HCT116 (cell line): ENCODE data around the gene ENPP5. TPM values are rescaled to one million over a fixed set of nuclear protein-coding genes. Genes with fewer than 3 reads are reported as not detected.

Experiments
- ATAC-seq: fragments of 200-7000 bp; cut with Tn5 transposase; 2 replicates; pipeline ENCODE4 v1.9.1; 2020; ENCODE audit warnings: mild to moderate bottlenecking, moderate library complexity
- BruUV-seq: library from RNA; stranded (reverse); fragments of 400-500 nt; replicated peaks from 2 replicates; lab custom pipeline; 2021; lab: Mats Ljungman, UMichigan
- CTCF ChIA-PET: fragments of 300-600 bp; sonication (Branson Sonifier 250); formaldehyde crosslinking; loops from one replicate; lab custom pipeline; 2021; ENCODE audit warnings: antibody characterized with exemption; lab: Charles Lee
- POLR2A ChIA-PET: fragments of 300-600, 350-600 bp; sonication (Branson Sonifier 250); formaldehyde crosslinking; loops from one replicate; lab custom pipeline; 2021; ENCODE audit warnings: antibody characterized with exemption; lab: Charles Lee
- RAD21 ChIA-PET, 2 experiments: fragments of 300-600 bp; sonication (Branson Sonifier 250); formaldehyde crosslinking; loops; one replicate each; lab custom pipeline; 2023; ENCODE audit warnings: low total read pairs in 2 of 2; ENCODE audit not compliant: uncharacterized antibody in 2 of 2, unreplicated experiment in 2 of 2, low non-redundant PET in 1 of 2; lab: Charles Lee
- DNase-seq: peaks from one replicate; pipeline ENCODE4 v3.0.0-alpha.2; 2010; ENCODE audit warnings: low read depth, low spot score
- H2AFZ ChIP-seq: fragments of 200-600 bp; shearing (Covaris generic), sonication (generic); 2 replicates; pipeline ENCODE4 v1.6.1; 2017; ENCODE audit warnings: low read depth, mixed run types, mixed read lengths, antibody characterized with exemption, low read length; ENCODE audit not compliant: poor library complexity, severe bottlenecking
- H3K27ac ChIP-seq: 2 replicates; pipeline ENCODE4 v1.5.1; 2012; ENCODE audit warnings: low read depth, low read length
- H3K27me3 ChIP-seq: fragments of 200-600 bp; sonication (generic); 2 replicates; pipeline ENCODE4 v1.6.1; 2016; ENCODE audit warnings: mixed run types, low read length, mixed read lengths; ENCODE audit not compliant: insufficient read depth
- H3K36me3 ChIP-seq, 2 experiments: fragments of 200-500 bp in 1 of 2; fragments of 200-600 bp in 1 of 2; sonication (Bioruptor generic) in 1 of 2; sonication (generic) in 1 of 2; 2 replicates each; pipeline versions ENCODE4 v1.5.1 to v1.6.1; 2014 to 2016; ENCODE audit warnings: low read length in 2 of 2, inconsistent platforms in 1 of 2, mixed read lengths in 1 of 2, mixed run types in 1 of 2; ENCODE audit not compliant: insufficient read depth in 2 of 2, control insufficient read depth in 1 of 2
- H3K4me1 ChIP-seq, 2 experiments: fragments of 200-600 bp in 1 of 2; sonication (generic) in 1 of 2; 2 replicates each; pipeline versions ENCODE4 v1.5.1 to v1.6.1; 2012 to 2017; ENCODE audit warnings: low read length in 2 of 2, inconsistent platforms in 1 of 2, mild to moderate bottlenecking in 1 of 2, mixed read lengths in 1 of 2, mixed run types in 1 of 2, moderate library complexity in 1 of 2; ENCODE audit not compliant: insufficient read depth in 2 of 2, control insufficient read depth in 1 of 2
- H3K4me2 ChIP-seq: fragments of 200-600 bp; sonication (generic); 2 replicates; pipeline ENCODE4 v1.6.1; 2017; ENCODE audit warnings: mixed run types, low read length, mixed read lengths
- H3K4me3 ChIP-seq, 2 experiments: fragments of 200-600 bp in 1 of 2; sonication (generic) in 1 of 2; replicated peaks in 1 of 2; 2 replicates each; pipeline ENCODE4 v1.5.1; 2011 to 2016; ENCODE audit warnings: low read length in 2 of 2, control low read depth in 1 of 2, low read depth in 1 of 2, mild to moderate bottlenecking in 1 of 2, mixed read lengths in 1 of 2, mixed run types in 1 of 2
- H3K79me2 ChIP-seq: fragments of 200-600 bp; sonication (generic); 2 replicates; pipeline ENCODE4 v1.6.1; 2017; ENCODE audit warnings: mild to moderate bottlenecking, mixed run types, low read length, moderate library complexity, mixed read lengths; ENCODE audit not compliant: insufficient read depth
- H3K9ac ChIP-seq: fragments of 200-600 bp; sonication (generic); 2 replicates; pipeline ENCODE4 v1.6.1; 2016; ENCODE audit warnings: low read length, mixed read lengths
- H3K9me2 ChIP-seq: fragments of 200-600 bp; sonication (generic), shearing (Covaris generic); 2 replicates; pipeline ENCODE4 v1.6.1; 2017; ENCODE audit warnings: mixed run types, mild to moderate bottlenecking, moderate library complexity; ENCODE audit not compliant: insufficient read depth
- H3K9me3 ChIP-seq, 2 experiments: fragments of 200-500 bp in 1 of 2; fragments of 200-600 bp in 1 of 2; sonication (Bioruptor generic) in 1 of 2; sonication (generic) in 1 of 2; 2 replicates each; pipeline ENCODE4 v1.6.1; 2014 to 2017; ENCODE audit warnings: low read length in 2 of 2, mixed read lengths in 2 of 2, inconsistent platforms in 1 of 2, low read depth in 1 of 2, mild to moderate bottlenecking in 1 of 2, mixed run types in 1 of 2, moderate library complexity in 1 of 2; ENCODE audit not compliant: control insufficient read depth in 1 of 2, insufficient read depth in 1 of 2
- H4K20me1 ChIP-seq: fragments of 200-600 bp; sonication (generic), shearing (Covaris generic); 2 replicates; pipeline ENCODE4 v1.6.1; 2017; ENCODE audit warnings: mixed run types, mild to moderate bottlenecking, moderate library complexity; ENCODE audit not compliant: insufficient read depth
- EGR1 ChIP-seq: IDR thresholded peaks from 2 replicates; pipeline ENCODE4 v1.6.1; 2012; ENCODE audit warnings: low read depth
- RAD21 ChIP-seq: IDR thresholded peaks from 2 replicates; pipeline ENCODE4 v1.6.1; 2012; ENCODE audit warnings: low read depth, mild to moderate bottlenecking
- SIN3A ChIP-seq: IDR thresholded peaks from 2 replicates; pipeline ENCODE4 v1.6.1; 2012; ENCODE audit warnings: low read depth
- SP1 ChIP-seq: IDR thresholded peaks from 2 replicates; pipeline ENCODE4 v1.6.1; 2012; ENCODE audit warnings: low read depth
- YY1 ChIP-seq: IDR thresholded peaks from 2 replicates; pipeline ENCODE4 v1.6.1; 2011; ENCODE audit warnings: low read length, low read depth, moderate library complexity, mild to moderate bottlenecking; ENCODE audit not compliant: insufficient replicate concordance; ENCODE audit errors: extremely low read depth
- ZFX ChIP-seq: fragments of 450-650 bp; IDR thresholded peaks from 2 replicates; pipeline ENCODE4 v1.6.1; 2017
- intact Hi-C: fragments of 100-400 bp; cut with micrococcal nuclease; formaldehyde crosslinking; loops from 2 replicates; pipeline ENCODE4 v1.10.0; 2022
- total RNA-seq: library from RNA; stranded (reverse); gene quantifications from one replicate; pipeline ENCODE4 v1.2.1, GENCODE V29; 2021; ENCODE audit not compliant: unreplicated experiment
- TF ChIP-seq, protein P1 (sequence below): IDR thresholded peaks from 2 replicates; pipeline ENCODE4 v1.6.1; 2012; ENCODE audit warnings: low read depth
- TF ChIP-seq, protein P2 (sequence below): IDR thresholded peaks from 2 replicates; pipeline ENCODE4 v1.6.1; 2012

The ENPP5 gene
- total RNA-seq, 1 experiment from 2014 or later = 4.5 TPM

DNA sequence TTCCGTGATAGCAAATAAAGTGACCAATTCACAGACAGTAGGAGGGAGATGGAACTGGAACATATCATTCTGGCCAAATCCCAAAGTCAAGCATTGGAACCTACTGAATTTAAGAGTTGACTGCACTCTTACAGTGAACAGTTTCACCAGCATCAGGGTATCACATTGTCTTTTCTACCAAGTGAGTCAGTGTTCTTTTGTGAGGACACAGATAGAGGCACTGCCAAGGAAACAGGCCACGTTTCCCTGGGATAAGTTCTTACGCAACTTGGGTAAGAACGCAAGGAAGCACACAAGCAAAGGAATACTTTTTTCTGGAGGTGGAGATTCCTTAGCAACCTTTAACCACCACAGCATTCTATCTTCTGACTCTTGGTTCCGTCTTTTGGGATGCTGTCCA is 28.6 kb upstream of the ENPP5 start:
- no peak overlapping the region for H3K27ac ChIP-seq
- no peaks in the 10 kb centered on the region for H3K9me2 ChIP-seq
- intact Hi-C loops = no loop called here
- ChIA-PET RAD21 (no interaction called here), POLR2A (no interaction called here), CTCF (interaction anchor here (1.0 kb wide), 1 partner anchor 109 kb away, joined by 3 read pairs; no protein-coding TSS in a partner anchor)
- BruUV-seq = no TSS peak
- TF ChIP-seq ZFX = no peak
- TF ChIP-seq EGR1 = no peak
- TF ChIP-seq, protein P1, sequence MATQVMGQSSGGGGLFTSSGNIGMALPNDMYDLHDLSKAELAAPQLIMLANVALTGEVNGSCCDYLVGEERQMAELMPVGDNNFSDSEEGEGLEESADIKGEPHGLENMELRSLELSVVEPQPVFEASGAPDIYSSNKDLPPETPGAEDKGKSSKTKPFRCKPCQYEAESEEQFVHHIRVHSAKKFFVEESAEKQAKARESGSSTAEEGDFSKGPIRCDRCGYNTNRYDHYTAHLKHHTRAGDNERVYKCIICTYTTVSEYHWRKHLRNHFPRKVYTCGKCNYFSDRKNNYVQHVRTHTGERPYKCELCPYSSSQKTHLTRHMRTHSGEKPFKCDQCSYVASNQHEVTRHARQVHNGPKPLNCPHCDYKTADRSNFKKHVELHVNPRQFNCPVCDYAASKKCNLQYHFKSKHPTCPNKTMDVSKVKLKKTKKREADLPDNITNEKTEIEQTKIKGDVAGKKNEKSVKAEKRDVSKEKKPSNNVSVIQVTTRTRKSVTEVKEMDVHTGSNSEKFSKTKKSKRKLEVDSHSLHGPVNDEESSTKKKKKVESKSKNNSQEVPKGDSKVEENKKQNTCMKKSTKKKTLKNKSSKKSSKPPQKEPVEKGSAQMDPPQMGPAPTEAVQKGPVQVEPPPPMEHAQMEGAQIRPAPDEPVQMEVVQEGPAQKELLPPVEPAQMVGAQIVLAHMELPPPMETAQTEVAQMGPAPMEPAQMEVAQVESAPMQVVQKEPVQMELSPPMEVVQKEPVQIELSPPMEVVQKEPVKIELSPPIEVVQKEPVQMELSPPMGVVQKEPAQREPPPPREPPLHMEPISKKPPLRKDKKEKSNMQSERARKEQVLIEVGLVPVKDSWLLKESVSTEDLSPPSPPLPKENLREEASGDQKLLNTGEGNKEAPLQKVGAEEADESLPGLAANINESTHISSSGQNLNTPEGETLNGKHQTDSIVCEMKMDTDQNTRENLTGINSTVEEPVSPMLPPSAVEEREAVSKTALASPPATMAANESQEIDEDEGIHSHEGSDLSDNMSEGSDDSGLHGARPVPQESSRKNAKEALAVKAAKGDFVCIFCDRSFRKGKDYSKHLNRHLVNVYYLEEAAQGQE = no peak
- no peak for TF ChIP-seq SIN3A
- TF ChIP-seq SP1 = no peak
- TF ChIP-seq RAD21 = no peak
- TF ChIP-seq, protein P2, sequence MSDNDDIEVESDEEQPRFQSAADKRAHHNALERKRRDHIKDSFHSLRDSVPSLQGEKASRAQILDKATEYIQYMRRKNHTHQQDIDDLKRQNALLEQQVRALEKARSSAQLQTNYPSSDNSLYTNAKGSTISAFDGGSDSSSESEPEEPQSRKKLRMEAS = no peak
- no peak for TF ChIP-seq YY1
- no peaks in the 10 kb centered on the region; the same call in 1 of the 2 replicates for H3K27me3 ChIP-seq
- H3K4me1 ChIP-seq = no peaks in the 10 kb centered on the region
- no peaks in the 10 kb centered on the region for H3K36me3 ChIP-seq
- H3K9ac ChIP-seq = no peak overlapping the region
- DNase-seq = no peak
- H3K9me3 ChIP-seq = no peaks in the 10 kb centered on the region
- no peaks in the 10 kb centered on the region for H3K79me2 ChIP-seq
- H2AFZ ChIP-seq = no peak overlapping the region
- H3K4me3 ChIP-seq = no peak overlapping the region
- no peaks in the 10 kb centered on the region for H4K20me1 ChIP-seq
- no peak overlapping the region for H3K4me2 ChIP-seq
- no peak for ATAC-seq
